GM12878 (cell line): ENCODE measurements around the gene ZMIZ1. TPM values are rescaled to one million over a fixed set of nuclear protein-coding genes. Genes with fewer than 3 reads are reported as not detected.

Experiments used
- ATAC-seq: fragments of 200-7000 bp; cut with Tn5 transposase; 3 replicates; pipeline ENCODE4 v1.9.1; 2020; ENCODE audit warnings: mild to moderate bottlenecking, moderate library complexity
- BruUV-seq: library from RNA; stranded (reverse); fragments of 400-500 nt; replicated peaks from 2 replicates; lab custom pipeline; 2021; lab: Mats Ljungman, UMichigan
- CTCF ChIA-PET: fragments of 300-600 bp; sonication (Branson Sonifier 250); formaldehyde crosslinking; extraction: SDS; loops from one replicate; lab custom pipeline; 2021; ENCODE audit warnings: inconsistent platforms; lab: Yijun Ruan, JAX
- POLR2A ChIA-PET: fragments of 350-600 bp; formaldehyde crosslinking; extraction: SDS; loops from one replicate; lab custom pipeline; 2021; ENCODE audit warnings: inconsistent platforms; lab: Charles Lee
- RAD21 ChIA-PET: fragments of 300-600 bp; sonication (Branson Sonifier 250); formaldehyde crosslinking; loops from one replicate; lab custom pipeline; 2023; ENCODE audit warnings: antibody characterized with exemption; ENCODE audit not compliant: unreplicated experiment; lab: Charles Lee
- SMC1A ChIA-PET: fragments of 300-600 bp; sonication (Branson Sonifier 250); formaldehyde crosslinking; loops from one replicate; lab custom pipeline; 2023; ENCODE audit not compliant: unreplicated experiment, uncharacterized antibody; lab: Charles Lee
- DNase-seq: peaks from one replicate; pipeline ENCODE4 v3.0.0-alpha.2; 2011; ENCODE audit warnings: low read depth, low spot score
- FAIRE-seq: peaks from 3 replicates; lab custom pipeline; 2011; peaks lifted over from hg19 to GRCh38; lab: Jason Lieb, UNC
- H2AFZ ChIP-seq: 2 replicates; pipeline ENCODE4 v1.6.0; 2011; ENCODE audit warnings: low read depth, low read length, control low read depth; ENCODE audit not compliant: control insufficient read depth
- H3K27ac ChIP-seq: 2 replicates; pipeline ENCODE4 v1.5.1; 2011; ENCODE audit warnings: control low read depth; ENCODE audit not compliant: control insufficient read depth, insufficient read depth
- H3K27me3 ChIP-seq, 2 experiments: replicated peaks in 1 of 2; 2 replicates each; pipeline versions ENCODE4 v1.6.0 to v1.6.1; 2011; ENCODE audit warnings: low read length in 1 of 2; ENCODE audit not compliant: control insufficient read depth in 2 of 2, insufficient read depth in 2 of 2
- H3K36me3 ChIP-seq, 2 experiments: 2 replicates each; pipeline ENCODE4 v1.5.1; 2011; ENCODE audit warnings: low read length in 1 of 2; ENCODE audit not compliant: control insufficient read depth in 2 of 2, insufficient read depth in 2 of 2
- H3K4me1 ChIP-seq: 2 replicates; pipeline ENCODE4 v1.6.1; 2011; ENCODE audit warnings: mild to moderate bottlenecking, low read length, moderate library complexity, mixed read lengths; ENCODE audit not compliant: control insufficient read depth, insufficient read depth
- H3K4me2 ChIP-seq: 2 replicates; pipeline ENCODE4 v1.6.0; 2011; ENCODE audit warnings: control low read depth; ENCODE audit not compliant: control insufficient read depth, insufficient read depth
- H3K4me3 ChIP-seq: fragments of 200-600 bp; sonication (generic); 2 replicates; pipeline ENCODE4 v1.5.1; 2016
- H3K79me2 ChIP-seq: 2 replicates; pipeline ENCODE4 v1.6.0; 2011; ENCODE audit warnings: low read length; ENCODE audit not compliant: control insufficient read depth, insufficient read depth
- H3K9ac ChIP-seq: 2 replicates; pipeline ENCODE4 v1.8.0; 2011; ENCODE audit warnings: low read length, control low read depth, mixed read lengths; ENCODE audit not compliant: control insufficient read depth, insufficient read depth
- H3K9me3 ChIP-seq: replicated peaks from 3 replicates; pipeline ENCODE4 v1.5.1; 2011; ENCODE audit warnings: mild to moderate bottlenecking, low read length; ENCODE audit not compliant: control insufficient read depth, insufficient read depth
- H4K20me1 ChIP-seq: 2 replicates; pipeline ENCODE4 v1.6.0; 2011; ENCODE audit not compliant: control insufficient read depth, insufficient read depth
- RCOR1 ChIP-seq: conservative IDR thresholded peaks from 2 replicates; pipeline ENCODE4 v1.6.1; 2012; ENCODE audit warnings: low read depth, low read length, improper control_type of control experiment
- STAT3 ChIP-seq: IDR thresholded peaks from 2 replicates; pipeline ENCODE4 v1.6.1; 2011; ENCODE audit warnings: low read depth, low read length, improper control_type of control experiment
- ZNF24 ChIP-seq: fragments of 450-650 bp; IDR thresholded peaks from 2 replicates; pipeline ENCODE4 v1.6.1; 2017; ENCODE audit warnings: antibody characterized with exemption, mild to moderate bottlenecking
- WGBS: methylation state at CpG from one replicate; pipeline ENCODE4 v1.1.6; 2016; ENCODE audit warnings: low lambda C conversion rate; ENCODE audit not compliant: insufficient replicate concordance, insufficient coverage; ENCODE audit errors: missing lambda C conversion rate; 5-methylcytosine and 5-hydroxymethylcytosine counted together
- in situ Hi-C: fragments of 300-500 bp; cut with MboI; formaldehyde crosslinking; loops from 9 replicates; pipeline ENCODE4 v1.14.3; 2018; ENCODE audit warnings: mixed read lengths
- intact Hi-C: fragments of 100-400 bp; cut with micrococcal nuclease; formaldehyde crosslinking; loops from one replicate; pipeline ENCODE4 v1.14.2; 2022; ENCODE audit not compliant: unreplicated experiment
- polyA plus RNA-seq, 11 experiments: library from polyadenylated mRNA; depleted of rRNA in 4 of 11; unstranded in 6 of 11; stranded (reverse) in 5 of 11; fragments of >200 nt; fragmentation: Nextera tagmentation in 4 of 11; fragmentation: Illumina TruSeq in 1 of 11; extraction: Ambion mirVana in 4 of 11; extraction: Trizol in 1 of 11; gene quantifications; 1 replicate in 1 of 11; 2 replicates in 10 of 11; pipeline versions ENCODE4 v1.2.1 to v1.2.3, GENCODE V29; 2011 to 2016; ENCODE audit warnings: inconsistent platforms in 2 of 11, missing spikeins in 2 of 11, low read depth in 1 of 11
- total RNA-seq, 4 experiments: library from RNA; depleted of rRNA in 3 of 4; stranded (reverse); fragments of >200 nt in 3 of 4; fragmentation: Illumina TruSeq in 1 of 4; extraction: Trizol in 1 of 4; gene quantifications; 2 replicates each; pipeline versions ENCODE4 v1.2.1 to v1.2.3, GENCODE V29; 2013 to 2021
- TF ChIP-seq, protein P1 (sequence below): fragments of 450-650 bp; IDR thresholded peaks from 2 replicates; pipeline ENCODE4 v1.6.1; 2017; ENCODE audit warnings: antibody characterized with exemption, mild to moderate bottlenecking, moderate library complexity

The ZMIZ1 gene
- total and polyA plus RNA-seq, 10 of the 15 experiments (the other 5 are each of a cell fraction or from before 2014, with no cell fraction given): 3.1 to 82.3 (median 14.9) TPM

DNA sequence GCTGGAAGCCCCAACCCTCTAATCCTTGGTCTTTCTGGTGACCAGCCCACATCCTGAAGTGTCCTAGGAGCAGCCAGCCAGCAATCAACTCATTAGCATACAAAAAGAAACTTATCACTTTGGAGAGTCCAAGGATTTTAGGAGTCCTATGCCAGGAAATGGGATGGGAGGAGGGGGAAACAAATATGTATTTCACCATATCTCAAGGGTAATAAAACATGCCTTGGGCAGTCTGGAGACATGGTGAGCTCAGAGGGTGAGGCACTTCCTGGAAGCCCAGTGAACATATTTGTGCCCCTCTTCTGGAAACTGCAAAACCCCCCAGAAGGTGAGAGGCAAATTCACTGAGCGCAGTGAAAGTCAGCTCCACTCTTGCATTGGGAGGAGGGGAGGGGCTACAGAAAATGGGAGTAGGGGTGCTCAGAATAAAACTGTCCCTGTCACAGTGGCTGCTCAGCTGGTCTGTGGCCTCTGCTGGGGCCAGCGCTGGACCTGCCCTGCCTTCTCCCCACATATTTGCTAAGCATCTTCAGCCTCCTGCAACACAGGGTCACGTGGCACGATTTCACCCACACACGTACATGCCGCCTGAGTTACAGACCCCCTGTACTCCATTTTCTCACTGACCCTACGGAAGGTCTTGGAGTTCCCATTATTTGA, 17.7 kb upstream of the ZMIZ1 start (continued):
- TF ChIP-seq, protein P1, sequence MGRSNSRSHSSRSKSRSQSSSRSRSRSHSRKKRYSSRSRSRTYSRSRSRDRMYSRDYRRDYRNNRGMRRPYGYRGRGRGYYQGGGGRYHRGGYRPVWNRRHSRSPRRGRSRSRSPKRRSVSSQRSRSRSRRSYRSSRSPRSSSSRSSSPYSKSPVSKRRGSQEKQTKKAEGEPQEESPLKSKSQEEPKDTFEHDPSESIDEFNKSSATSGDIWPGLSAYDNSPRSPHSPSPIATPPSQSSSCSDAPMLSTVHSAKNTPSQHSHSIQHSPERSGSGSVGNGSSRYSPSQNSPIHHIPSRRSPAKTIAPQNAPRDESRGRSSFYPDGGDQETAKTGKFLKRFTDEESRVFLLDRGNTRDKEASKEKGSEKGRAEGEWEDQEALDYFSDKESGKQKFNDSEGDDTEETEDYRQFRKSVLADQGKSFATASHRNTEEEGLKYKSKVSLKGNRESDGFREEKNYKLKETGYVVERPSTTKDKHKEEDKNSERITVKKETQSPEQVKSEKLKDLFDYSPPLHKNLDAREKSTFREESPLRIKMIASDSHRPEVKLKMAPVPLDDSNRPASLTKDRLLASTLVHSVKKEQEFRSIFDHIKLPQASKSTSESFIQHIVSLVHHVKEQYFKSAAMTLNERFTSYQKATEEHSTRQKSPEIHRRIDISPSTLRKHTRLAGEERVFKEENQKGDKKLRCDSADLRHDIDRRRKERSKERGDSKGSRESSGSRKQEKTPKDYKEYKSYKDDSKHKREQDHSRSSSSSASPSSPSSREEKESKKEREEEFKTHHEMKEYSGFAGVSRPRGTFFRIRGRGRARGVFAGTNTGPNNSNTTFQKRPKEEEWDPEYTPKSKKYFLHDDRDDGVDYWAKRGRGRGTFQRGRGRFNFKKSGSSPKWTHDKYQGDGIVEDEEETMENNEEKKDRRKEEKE: no peak
- TF ChIP-seq ZNF24 (no peak), STAT3 (no peak)

DNA sequence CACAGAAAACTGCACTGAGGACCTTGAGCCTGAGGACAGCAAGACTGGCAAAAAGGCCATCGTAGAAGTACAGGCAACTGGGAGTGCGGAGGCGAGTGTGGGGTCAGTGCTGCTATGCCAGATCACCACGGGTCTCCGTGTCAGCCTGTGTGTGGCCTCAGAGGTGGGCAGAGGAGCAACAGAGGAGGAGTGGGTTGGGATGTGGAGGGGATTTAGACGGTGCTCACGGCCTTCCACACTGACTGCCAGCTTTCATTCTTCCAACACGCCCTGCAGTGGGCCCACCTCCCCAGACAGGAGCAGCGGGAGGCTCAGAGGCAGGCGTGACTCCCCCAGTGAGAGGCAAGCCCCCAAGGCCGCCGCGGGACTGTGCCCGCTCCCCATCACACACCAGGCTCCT, 17.0 kb upstream of the ZMIZ1 start:
- no peak for FAIRE-seq
- in situ Hi-C loops: no loop called here
- SMC1A ChIA-PET: no interaction called here
- TF ChIP-seq RCOR1: no peak
- Histone ChIP-seq H3K36me3 (no peaks in the 10 kb centered on the region), H3K27ac (no peak overlapping the region), H3K4me1 (peaks cover 8% of the 10 kb centered on the region), H3K4me2 (no peak overlapping the region), H3K4me3 (no peak overlapping the region), H2AFZ (no peak overlapping the region), H3K9me3 (no peaks in the 10 kb centered on the region), H3K79me2 (no peaks in the 10 kb centered on the region), H3K9ac (no peak overlapping the region), H3K27me3 (peaks cover 0 to 7% of the 10 kb centered on the region in 2 experiments; a peak in 3 of 4 replicates), H4K20me1 (no peaks in the 10 kb centered on the region; the same call in 1 of the 2 replicates)
- POLR2A ChIA-PET: no interaction called here
- WGBS: 21% methylated on average over 14 of the region's 14 CpGs
- no peak for ATAC-seq
- RAD21 ChIA-PET: no interaction called here
- no TSS peak for BruUV-seq
- DNase-seq: no peak
- intact Hi-C loops: no loop called here
- CTCF ChIA-PET: no interaction called here
